Panc1 (cell line): ENCODE data around the gene PHRF1. TPM values are rescaled to one million over a fixed set of nuclear protein-coding genes. Genes with fewer than 3 reads are reported as not detected.

Source experiments
- ATAC-seq: fragments of 200-7000 bp; cut with Tn5 transposase; 2 replicates; pipeline ENCODE4 v1.9.1; 2020; ENCODE audit warnings: mild to moderate bottlenecking, moderate library complexity
- BruUV-seq: library from RNA; stranded (reverse); fragments of 400-500 nt; replicated peaks from 2 replicates; lab custom pipeline; 2021; lab: Mats Ljungman, UMichigan
- CTCF ChIA-PET: fragments of 300-600 bp; sonication (Branson Sonifier 250); formaldehyde crosslinking; loops from one replicate; lab custom pipeline; 2022; ENCODE audit warnings: antibody characterized with exemption; lab: Charles Lee
- POLR2A ChIA-PET: fragments of 300-600 bp; sonication (Branson Sonifier 250); formaldehyde crosslinking; loops from one replicate; lab custom pipeline; 2022; ENCODE audit warnings: antibody characterized with exemption; lab: Charles Lee
- DNase-seq: peaks from one replicate; pipeline ENCODE4 v3.0.0-alpha.2; 2010; ENCODE audit warnings: low read depth, low spot score
- H3K27ac ChIP-seq: 2 replicates; pipeline ENCODE4 v1.5.1; 2011; ENCODE audit warnings: mild to moderate bottlenecking, low read length, inconsistent platforms
- H3K27me3 ChIP-seq: fragments of 200-500 bp; sonication (Bioruptor generic); 2 replicates; pipeline ENCODE4 v1.6.0; 2014; ENCODE audit warnings: low read length, inconsistent platforms; ENCODE audit not compliant: control insufficient read depth, insufficient read depth
- H3K36me3 ChIP-seq: fragments of 200-500 bp; sonication (Bioruptor generic); 2 replicates; pipeline ENCODE4 v1.5.1; 2014; ENCODE audit warnings: inconsistent platforms, mild to moderate bottlenecking, low read length, moderate library complexity; ENCODE audit not compliant: control insufficient read depth, insufficient read depth
- H3K4me1 ChIP-seq: 2 replicates; pipeline ENCODE4 v1.5.1; 2011; ENCODE audit warnings: inconsistent platforms, mild to moderate bottlenecking, low read length, moderate library complexity; ENCODE audit not compliant: control insufficient read depth, insufficient read depth
- H3K4me3 ChIP-seq, 2 experiments: 2 replicates each; pipeline ENCODE4 v1.5.1; 2011 to 2012; ENCODE audit warnings: low read depth in 2 of 2, low read length in 2 of 2, mild to moderate bottlenecking in 2 of 2, inconsistent platforms in 1 of 2, moderate library complexity in 1 of 2
- H3K9me3 ChIP-seq: fragments of 200-500 bp; sonication (Bioruptor generic); 2 replicates; pipeline ENCODE4 v1.5.1; 2014; ENCODE audit warnings: low read depth, mild to moderate bottlenecking, inconsistent platforms, low read length, moderate library complexity; ENCODE audit not compliant: control insufficient read depth, insufficient read depth
- POLR2AphosphoS5 ChIP-seq: IDR thresholded peaks from 2 replicates; pipeline ENCODE4 v1.6.1; 2012; ENCODE audit warnings: mild to moderate bottlenecking, low read depth, low read length, moderate library complexity
- SIN3A ChIP-seq: IDR thresholded peaks from 2 replicates; pipeline ENCODE4 v1.6.1; 2012; ENCODE audit warnings: low read depth, mild to moderate bottlenecking, low read length, moderate library complexity, borderline replicate concordance; ENCODE audit not compliant: insufficient read depth
- TCF7L2 ChIP-seq: IDR thresholded peaks from 2 replicates; pipeline ENCODE4 v1.6.1; 2011; ENCODE audit warnings: mild to moderate bottlenecking, low read depth, low read length, inconsistent platforms
- in situ Hi-C: cut with HindIII; loops from 2 replicates; pipeline ENCODE4 v1.10.0; 2016; ENCODE audit warnings: low sequenced_read_pairs, low pct_unique_long_range_greater_than_20kb
- intact Hi-C: fragments of 100-400 bp; cut with micrococcal nuclease; formaldehyde crosslinking; loops from one replicate; pipeline ENCODE4 v1.10.0; 2022; ENCODE audit not compliant: unreplicated experiment
- total RNA-seq: library from RNA; stranded (reverse); gene quantifications from one replicate; pipeline ENCODE4 v1.2.1, GENCODE V29; 2021; ENCODE audit not compliant: unreplicated experiment
- TF ChIP-seq, protein P1 (sequence below): fragments of 450-650 bp; IDR thresholded peaks from 2 replicates; pipeline ENCODE4 v1.5.1; 2017; ENCODE audit warnings: mild to moderate bottlenecking
- TF ChIP-seq, protein P2 (sequence below), 2 experiments: IDR thresholded peaks; 2 replicates each; pipeline ENCODE4 v1.6.1; 2011 to 2012; ENCODE audit warnings: low read depth in 2 of 2, control low read depth in 1 of 2, low read length in 1 of 2, mild to moderate bottlenecking in 1 of 2, moderate library complexity in 1 of 2; ENCODE audit not compliant: insufficient read depth in 1 of 2

PHRF1 gene
- total RNA-seq, 1 experiment from 2014 or later: 90.6 TPM

DNA sequence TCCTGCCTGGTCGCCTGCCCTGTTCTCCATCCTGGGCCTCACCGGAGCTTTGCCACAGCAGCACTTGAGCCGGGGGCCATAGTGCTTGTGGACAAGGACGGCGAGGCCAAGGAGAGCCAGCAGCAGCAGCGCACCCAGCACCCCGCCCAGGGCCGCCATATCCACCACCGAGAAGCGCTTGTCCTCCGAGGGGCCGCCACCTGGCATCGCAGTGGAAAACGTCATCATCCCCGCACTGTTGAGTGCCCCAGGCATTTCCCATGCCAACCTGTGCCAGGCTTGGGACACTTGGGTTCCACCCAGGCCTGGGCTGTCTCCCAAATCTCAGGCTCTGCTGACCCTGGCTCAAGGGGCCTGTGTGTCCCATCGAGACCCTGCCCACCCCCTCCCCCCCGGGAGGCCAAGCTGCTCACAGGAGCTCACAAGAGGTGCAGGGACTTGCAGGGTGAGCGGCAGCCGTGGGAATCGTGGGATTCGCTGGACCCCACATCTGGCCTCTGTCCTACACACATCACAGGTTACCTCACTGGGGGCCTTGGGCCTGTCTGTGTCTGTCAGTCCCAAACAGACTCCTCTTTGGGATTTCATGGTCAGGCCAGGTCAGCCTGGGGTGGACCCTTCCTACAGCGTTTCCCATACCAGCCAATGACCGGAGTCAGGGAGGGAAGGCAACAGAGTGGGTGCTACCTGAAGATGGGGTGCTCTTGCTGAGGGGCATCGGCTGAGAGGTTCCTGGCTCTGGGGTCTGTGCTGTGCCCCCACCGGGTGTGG is 41.8 kb downstream of the PHRF1 start:
- CTCF ChIA-PET: no interaction called here
- DNase-seq (no peak), ATAC-seq (no peak)
- Histone ChIP-seq H3K27ac (no peak overlapping the region), H3K36me3 (no peaks in the 10 kb centered on the region; the same call in none of the 2 replicates), H3K27me3 (no peaks in the 10 kb centered on the region), H3K4me1 (peaks cover 35% of the 10 kb centered on the region), H3K9me3 (no peaks in the 10 kb centered on the region), H3K4me3 (no peak overlapping the region)
- intact Hi-C loops (no loop called here), in situ Hi-C loops (no loop called here)
- no TSS peak for BruUV-seq
- TF ChIP-seq, protein P1, sequence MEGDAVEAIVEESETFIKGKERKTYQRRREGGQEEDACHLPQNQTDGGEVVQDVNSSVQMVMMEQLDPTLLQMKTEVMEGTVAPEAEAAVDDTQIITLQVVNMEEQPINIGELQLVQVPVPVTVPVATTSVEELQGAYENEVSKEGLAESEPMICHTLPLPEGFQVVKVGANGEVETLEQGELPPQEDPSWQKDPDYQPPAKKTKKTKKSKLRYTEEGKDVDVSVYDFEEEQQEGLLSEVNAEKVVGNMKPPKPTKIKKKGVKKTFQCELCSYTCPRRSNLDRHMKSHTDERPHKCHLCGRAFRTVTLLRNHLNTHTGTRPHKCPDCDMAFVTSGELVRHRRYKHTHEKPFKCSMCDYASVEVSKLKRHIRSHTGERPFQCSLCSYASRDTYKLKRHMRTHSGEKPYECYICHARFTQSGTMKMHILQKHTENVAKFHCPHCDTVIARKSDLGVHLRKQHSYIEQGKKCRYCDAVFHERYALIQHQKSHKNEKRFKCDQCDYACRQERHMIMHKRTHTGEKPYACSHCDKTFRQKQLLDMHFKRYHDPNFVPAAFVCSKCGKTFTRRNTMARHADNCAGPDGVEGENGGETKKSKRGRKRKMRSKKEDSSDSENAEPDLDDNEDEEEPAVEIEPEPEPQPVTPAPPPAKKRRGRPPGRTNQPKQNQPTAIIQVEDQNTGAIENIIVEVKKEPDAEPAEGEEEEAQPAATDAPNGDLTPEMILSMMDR: no peak
- TF ChIP-seq SIN3A: no peak
- TF ChIP-seq, protein P2, sequence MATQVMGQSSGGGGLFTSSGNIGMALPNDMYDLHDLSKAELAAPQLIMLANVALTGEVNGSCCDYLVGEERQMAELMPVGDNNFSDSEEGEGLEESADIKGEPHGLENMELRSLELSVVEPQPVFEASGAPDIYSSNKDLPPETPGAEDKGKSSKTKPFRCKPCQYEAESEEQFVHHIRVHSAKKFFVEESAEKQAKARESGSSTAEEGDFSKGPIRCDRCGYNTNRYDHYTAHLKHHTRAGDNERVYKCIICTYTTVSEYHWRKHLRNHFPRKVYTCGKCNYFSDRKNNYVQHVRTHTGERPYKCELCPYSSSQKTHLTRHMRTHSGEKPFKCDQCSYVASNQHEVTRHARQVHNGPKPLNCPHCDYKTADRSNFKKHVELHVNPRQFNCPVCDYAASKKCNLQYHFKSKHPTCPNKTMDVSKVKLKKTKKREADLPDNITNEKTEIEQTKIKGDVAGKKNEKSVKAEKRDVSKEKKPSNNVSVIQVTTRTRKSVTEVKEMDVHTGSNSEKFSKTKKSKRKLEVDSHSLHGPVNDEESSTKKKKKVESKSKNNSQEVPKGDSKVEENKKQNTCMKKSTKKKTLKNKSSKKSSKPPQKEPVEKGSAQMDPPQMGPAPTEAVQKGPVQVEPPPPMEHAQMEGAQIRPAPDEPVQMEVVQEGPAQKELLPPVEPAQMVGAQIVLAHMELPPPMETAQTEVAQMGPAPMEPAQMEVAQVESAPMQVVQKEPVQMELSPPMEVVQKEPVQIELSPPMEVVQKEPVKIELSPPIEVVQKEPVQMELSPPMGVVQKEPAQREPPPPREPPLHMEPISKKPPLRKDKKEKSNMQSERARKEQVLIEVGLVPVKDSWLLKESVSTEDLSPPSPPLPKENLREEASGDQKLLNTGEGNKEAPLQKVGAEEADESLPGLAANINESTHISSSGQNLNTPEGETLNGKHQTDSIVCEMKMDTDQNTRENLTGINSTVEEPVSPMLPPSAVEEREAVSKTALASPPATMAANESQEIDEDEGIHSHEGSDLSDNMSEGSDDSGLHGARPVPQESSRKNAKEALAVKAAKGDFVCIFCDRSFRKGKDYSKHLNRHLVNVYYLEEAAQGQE (IDR thresholded peaks at IDR 0.05; ENCODE audit: insufficient read depth in 1 of 2, low read depth in 2 of 2, low read length in 1 of 2): no peak
- TF ChIP-seq TCF7L2: no peak
- TF ChIP-seq POLR2AphosphoS5: no peak
- POLR2A ChIA-PET: no interaction called here

DNA sequence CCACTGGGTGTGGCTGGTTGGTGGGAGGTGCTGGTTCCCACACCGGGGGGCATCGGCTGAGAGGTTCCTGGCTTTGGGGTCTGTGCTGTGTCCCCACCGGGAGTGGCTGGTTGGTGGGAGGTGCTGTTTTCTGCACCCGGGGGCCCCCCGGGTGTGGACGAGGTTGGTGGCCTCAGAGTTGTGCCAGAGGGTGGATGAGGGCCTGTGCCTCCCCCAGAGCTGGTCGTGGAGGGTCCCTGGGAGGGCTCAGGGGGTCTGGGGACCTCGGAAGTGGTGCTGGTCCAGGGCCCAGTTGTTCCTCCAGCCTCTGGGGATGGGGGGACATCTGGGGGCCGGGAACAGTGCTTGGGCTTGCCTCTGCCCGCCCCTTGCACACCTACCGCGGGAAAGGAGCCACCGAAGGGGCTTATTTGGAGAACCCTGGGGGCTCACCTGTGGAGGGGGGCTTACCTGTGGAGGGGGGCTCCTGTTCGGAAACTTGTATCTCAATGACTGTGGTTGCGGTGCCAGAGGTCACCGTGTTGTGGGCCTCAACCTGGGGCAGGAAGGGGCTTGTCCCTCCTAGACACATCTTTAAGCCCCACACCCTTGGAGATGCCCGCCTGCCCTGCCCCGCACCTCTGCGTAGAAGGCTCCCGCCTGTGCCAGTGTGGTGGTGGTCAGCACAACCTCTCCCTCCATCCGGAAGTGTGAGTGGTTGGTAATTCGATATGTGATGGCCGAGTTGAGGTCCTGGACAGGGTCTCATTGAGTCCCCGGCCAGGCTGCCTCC is 42.8 kb downstream of the PHRF1 start:
- Histone ChIP-seq H3K36me3 (no peaks in the 10 kb centered on the region; the same call in 1 of the 2 replicates), H3K9me3 (no peaks in the 10 kb centered on the region), H3K4me3 (no peak overlapping the region), H3K27ac (no peak overlapping the region), H3K4me1 (peaks cover 28% of the 10 kb centered on the region), H3K27me3 (no peaks in the 10 kb centered on the region)
- POLR2A ChIA-PET: no interaction called here
- BruUV-seq: no TSS peak
- DNase-seq (no peak), ATAC-seq (no peak)
- TF ChIP-seq, protein P2 (IDR thresholded peaks at IDR 0.05; ENCODE audit: insufficient read depth in 1 of 2, low read depth in 2 of 2, low read length in 1 of 2): no peak
- TF ChIP-seq TCF7L2: no peak
- no peak for TF ChIP-seq SIN3A
- CTCF ChIA-PET: no interaction called here
- intact Hi-C loops: no loop called here
- in situ Hi-C loops: no loop called here
